GM13977 (cell line): ENCODE measurements around the gene NKPD1.

Source experiments
- DNase-seq: peaks from one replicate; pipeline ENCODE4 v3.0.0; 2012; ENCODE audit warnings: low spot score
- CTCF ChIP-seq: IDR thresholded peaks from 2 replicates; pipeline ENCODE4 v1.5.1; 2012; ENCODE audit warnings: mild to moderate bottlenecking, control low read depth; ENCODE audit not compliant: insufficient read depth; ENCODE audit errors: extremely low read depth, missing control alignments
- in situ Hi-C: fragments of 300-500 bp; cut with MboI; formaldehyde crosslinking; loops from one replicate; pipeline ENCODE4 v1.12.0; 2022; ENCODE audit warnings: low sequenced_read_pairs, low pct_unique_long_range_greater_than_20kb, mixed read lengths, inconsistent platforms; ENCODE audit not compliant: unreplicated experiment

Gene NKPD1

GRCh38 chr19:45137179-45137761 lies 23.5 kb downstream of the NKPD1 start:
- peak; percentile 86 for DNase-seq
- TF ChIP-seq CTCF, result peak; percentile 21
- in situ Hi-C loops, result no loop called here

- TF ChIP-seq CTCF, result no peak
- in situ Hi-C loops, result no loop called here
- DNase-seq, result peak; percentile 73
Observed at GRCh38 chr19:45136507-45137178, 24.1 kb downstream of the NKPD1 start.

- DNase-seq, result no peak
- in situ Hi-C loops, result no loop called here
- no peak for TF ChIP-seq CTCF
Observed at GRCh38 chr19:45135176-45135885, 25.5 kb downstream of the NKPD1 start.

GRCh38 chr19:45133661-45134060 lies 27.1 kb downstream of the NKPD1 start:
- no peak for TF ChIP-seq CTCF
- in situ Hi-C loops, result no loop called here
- no peak for DNase-seq

- in situ Hi-C loops, result no loop called here
- DNase-seq, result no peak
- TF ChIP-seq CTCF, result peak; percentile 55
Observed at GRCh38 chr19:45130888-45131615, 29.7 kb downstream of the NKPD1 start.

GRCh38 chr19:45130236-45130635 lies 30.5 kb downstream of the NKPD1 start:
- in situ Hi-C loops, result no loop called here
- no peak for DNase-seq
- no peak for TF ChIP-seq CTCF
